ENCODE data around the gene WBP4.
A peak's percentile ranks its signal among the peaks of the same experiment; 100 is the strongest.

The WBP4 gene

GRCh38 chr13:41048640-41049039 lies 12.7 kb upstream of the WBP4 start:
- no peak for DNase-seq (ENCODE audit: low spot score)

- DNase-seq (ENCODE audit: low spot score) = no peak
These were observed 11.5 kb upstream of the WBP4 start for GRCh38 chr13:41049480-41050440.

- no peak for DNase-seq (ENCODE audit: low spot score)
These were observed 8.9 kb upstream of the WBP4 start for GRCh38 chr13:41052441-41052840.

- no peak for DNase-seq (ENCODE audit: low spot score)
These were observed 7.9 kb upstream of the WBP4 start for GRCh38 chr13:41053384-41053826.

- peak; percentile 21 for DNase-seq (ENCODE audit: low spot score)
These were observed 7.0 kb upstream of the WBP4 start for GRCh38 chr13:41054212-41054877.

- no peak for DNase-seq (ENCODE audit: low spot score)
These were observed 6.2 kb upstream of the WBP4 start for GRCh38 chr13:41054919-41055619.

- DNase-seq (ENCODE audit: low spot score) = no peak
These were observed 5.1 kb upstream of the WBP4 start for GRCh38 chr13:41056194-41056593.

GRCh38 chr13:41056826-41057711 lies 4.2 kb upstream of the WBP4 start:
- no peak for DNase-seq (ENCODE audit: low spot score)

- no peak for DNase-seq (ENCODE audit: low spot score)
These were observed 2.8 kb upstream of the WBP4 start for GRCh38 chr13:41058295-41059070.

GRCh38 chr13:41059456-41060081 lies 1.7 kb upstream of the WBP4 start:
- DNase-seq (ENCODE audit: low spot score) = no peak

GRCh38 chr13:41060082-41060723 lies 1.1 kb upstream of the WBP4 start:
- DNase-seq (ENCODE audit: low spot score) = peak; percentile 82

- DNase-seq (ENCODE audit: low spot score) = peak; percentile 62
These were observed 610 bp upstream of the WBP4 start for GRCh38 chr13:41060724-41061074.

- DNase-seq (ENCODE audit: low spot score) = peak; percentile 62
These were observed 867 bp downstream of the WBP4 start for GRCh38 chr13:41061914-41062837.

- peak; percentile 55 for DNase-seq (ENCODE audit: low spot score)
These were observed 3.2 kb downstream of the WBP4 start for GRCh38 chr13:41064493-41064892.

- DNase-seq (ENCODE audit: low spot score) = peak; percentile 38
These were observed 3.8 kb downstream of the WBP4 start for GRCh38 chr13:41065078-41065477.

- DNase-seq (ENCODE audit: low spot score) = no peak
These were observed 13.2 kb downstream of the WBP4 start for GRCh38 chr13:41074523-41074922.

- peak; percentile 38 for DNase-seq (ENCODE audit: low spot score)
These were observed 13.7 kb downstream of the WBP4 start for GRCh38 chr13:41075034-41075433.

- no peak for DNase-seq (ENCODE audit: low spot score)
These were observed 14.2 kb downstream of the WBP4 start for GRCh38 chr13:41075485-41075884.

- no peak for DNase-seq (ENCODE audit: low spot score)
These were observed 16.2 kb downstream of the WBP4 start for GRCh38 chr13:41077475-41077874.
